ENCODE data around the gene TGFBR3.

TGFBR3 gene

GRCh38 chr1:91791691-91792488 is 94.1 kb downstream of the TGFBR3 start:
- Histone ChIP-seq H2AFZ (ENCODE audit: low read length) (no peak overlapping the region), H3K4me2 (ENCODE audit: low read length) (no peak overlapping the region), H3K36me3 (ENCODE audit: insufficient read depth, low read length) (no peaks in the 10 kb centered on the region), H4K20me1 (ENCODE audit: insufficient read depth, low read length) (no peaks in the 10 kb centered on the region), H3K4me1 (ENCODE audit: insufficient read depth, low read length, severe bottlenecking) (no peaks in the 10 kb centered on the region), H3K9me3 (ENCODE audit: low read length) (no peaks in the 10 kb centered on the region), H3K9me2 (ENCODE audit: low read depth, low read length) (no peaks in the 10 kb centered on the region), H3K9ac (ENCODE audit: low read length) (no peak overlapping the region), H3K4me3 (ENCODE audit: low read depth, low read length, poor library complexity, severe bottlenecking) (no peak overlapping the region), H3K27me3 (ENCODE audit: insufficient read depth, low read length) (no peaks in the 10 kb centered on the region), H3F3A (ENCODE audit: insufficient read depth, low read length) (no peaks in the 10 kb centered on the region), H3K79me2 (ENCODE audit: insufficient read depth, low read length) (no peaks in the 10 kb centered on the region), H3K27ac (ENCODE audit: low read depth, low read length, poor library complexity, severe bottlenecking) (no peak overlapping the region)
- TF ChIP-seq, protein P1, sequence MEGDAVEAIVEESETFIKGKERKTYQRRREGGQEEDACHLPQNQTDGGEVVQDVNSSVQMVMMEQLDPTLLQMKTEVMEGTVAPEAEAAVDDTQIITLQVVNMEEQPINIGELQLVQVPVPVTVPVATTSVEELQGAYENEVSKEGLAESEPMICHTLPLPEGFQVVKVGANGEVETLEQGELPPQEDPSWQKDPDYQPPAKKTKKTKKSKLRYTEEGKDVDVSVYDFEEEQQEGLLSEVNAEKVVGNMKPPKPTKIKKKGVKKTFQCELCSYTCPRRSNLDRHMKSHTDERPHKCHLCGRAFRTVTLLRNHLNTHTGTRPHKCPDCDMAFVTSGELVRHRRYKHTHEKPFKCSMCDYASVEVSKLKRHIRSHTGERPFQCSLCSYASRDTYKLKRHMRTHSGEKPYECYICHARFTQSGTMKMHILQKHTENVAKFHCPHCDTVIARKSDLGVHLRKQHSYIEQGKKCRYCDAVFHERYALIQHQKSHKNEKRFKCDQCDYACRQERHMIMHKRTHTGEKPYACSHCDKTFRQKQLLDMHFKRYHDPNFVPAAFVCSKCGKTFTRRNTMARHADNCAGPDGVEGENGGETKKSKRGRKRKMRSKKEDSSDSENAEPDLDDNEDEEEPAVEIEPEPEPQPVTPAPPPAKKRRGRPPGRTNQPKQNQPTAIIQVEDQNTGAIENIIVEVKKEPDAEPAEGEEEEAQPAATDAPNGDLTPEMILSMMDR (IDR thresholded peaks at IDR 0.05; ENCODE audit: low read length), result no peak
- no peak for TF ChIP-seq EZH2 (IDR thresholded peaks at IDR 0.05; ENCODE audit: borderline replicate concordance, low read length)

DNA sequence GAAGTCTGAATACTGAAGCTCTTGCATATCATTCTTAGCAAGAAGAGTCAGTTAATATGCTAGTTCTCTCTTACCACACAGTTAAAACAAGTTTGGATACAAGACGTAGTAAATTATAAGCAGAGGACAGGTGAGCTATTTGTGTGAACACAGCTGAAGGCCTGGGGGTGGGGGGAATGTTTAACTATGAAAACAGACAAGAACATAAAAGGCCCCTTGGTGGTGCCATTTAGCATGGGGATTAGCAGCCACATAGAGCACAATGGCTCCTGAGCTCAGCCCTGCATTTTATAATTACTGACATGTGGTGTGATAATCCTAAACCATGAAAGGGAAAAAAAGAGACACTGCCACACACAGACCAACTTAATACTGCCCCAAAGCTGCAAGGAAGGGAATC is 94.8 kb downstream of the TGFBR3 start:
- Histone ChIP-seq H3K27me3 (ENCODE audit: insufficient read depth, low read length) (no peaks in the 10 kb centered on the region), H3K9me3 (ENCODE audit: low read length) (no peaks in the 10 kb centered on the region), H3K9ac (ENCODE audit: low read length) (no peak overlapping the region), H3K4me1 (ENCODE audit: insufficient read depth, low read length, severe bottlenecking) (no peaks in the 10 kb centered on the region), H3F3A (ENCODE audit: insufficient read depth, low read length) (no peaks in the 10 kb centered on the region), H3K9me2 (ENCODE audit: low read depth, low read length) (no peaks in the 10 kb centered on the region), H3K79me2 (ENCODE audit: insufficient read depth, low read length) (no peaks in the 10 kb centered on the region), H2AFZ (ENCODE audit: low read length) (no peak overlapping the region), H3K27ac (ENCODE audit: low read depth, low read length, poor library complexity, severe bottlenecking) (no peak overlapping the region), H3K36me3 (ENCODE audit: insufficient read depth, low read length) (no peaks in the 10 kb centered on the region), H3K4me2 (ENCODE audit: low read length) (no peak overlapping the region), H3K4me3 (ENCODE audit: low read depth, low read length, poor library complexity, severe bottlenecking) (no peak overlapping the region), H4K20me1 (ENCODE audit: insufficient read depth, low read length) (no peaks in the 10 kb centered on the region)
- TF ChIP-seq, protein P1 (IDR thresholded peaks at IDR 0.05; ENCODE audit: low read length), result no peak
- no peak for TF ChIP-seq EZH2 (IDR thresholded peaks at IDR 0.05; ENCODE audit: borderline replicate concordance, low read length)

- no peaks in the 10 kb centered on the region for H3K36me3 ChIP-seq (ENCODE audit: insufficient read depth, low read length)
- H3K4me1 ChIP-seq (ENCODE audit: insufficient read depth, low read length, severe bottlenecking), result no peaks in the 10 kb centered on the region
- TF ChIP-seq, protein P1 (IDR thresholded peaks at IDR 0.05; ENCODE audit: low read length), result no peak
- TF ChIP-seq EZH2 (IDR thresholded peaks at IDR 0.05; ENCODE audit: borderline replicate concordance, low read length), result no peak
- H3K4me3 ChIP-seq (ENCODE audit: low read depth, low read length, poor library complexity, severe bottlenecking), result no peak overlapping the region
- no peaks in the 10 kb centered on the region for H4K20me1 ChIP-seq (ENCODE audit: insufficient read depth, low read length)
- H3K27me3 ChIP-seq (ENCODE audit: insufficient read depth, low read length), result no peaks in the 10 kb centered on the region; the same call in 1 of the 2 replicates
- H3F3A ChIP-seq (ENCODE audit: insufficient read depth, low read length), result no peaks in the 10 kb centered on the region
- no peak overlapping the region for H2AFZ ChIP-seq (ENCODE audit: low read length)
- no peak overlapping the region for H3K9ac ChIP-seq (ENCODE audit: low read length)
- no peaks in the 10 kb centered on the region for H3K9me2 ChIP-seq (ENCODE audit: low read depth, low read length)
- H3K79me2 ChIP-seq (ENCODE audit: insufficient read depth, low read length), result no peaks in the 10 kb centered on the region
- H3K27ac ChIP-seq (ENCODE audit: low read depth, low read length, poor library complexity, severe bottlenecking), result no peak overlapping the region
- H3K9me3 ChIP-seq (ENCODE audit: low read length), result no peaks in the 10 kb centered on the region
- no peak overlapping the region for H3K4me2 ChIP-seq (ENCODE audit: low read length)
Observed at GRCh38 chr1:91790392-91790791, 95.6 kb downstream of the TGFBR3 start.
